Activated CD8-positive, alpha-beta memory T cell treated with anti-CD3 and anti-CD28 coated beads, Interleukin-2, amount 10 ng/mL, durations not matched to agents 7 days and 5 days (primary cell): Measurements from ENCODE around the gene TRAPPC10. TPM values are rescaled to one million over a fixed set of nuclear protein-coding genes. Genes with fewer than 3 reads are reported as not detected.

ENCODE experiments used
- ATAC-seq: fragments of 150-1000 bp; cut with Tn5 transposase; one replicate; pipeline ENCODE4 v1.10.0; 2021; ENCODE audit warnings: moderate library complexity
- CTCF ChIA-PET: fragments of 350-600 bp; sonication (Branson Sonifier 250); formaldehyde crosslinking; loops from one replicate; lab custom pipeline; 2021; ENCODE audit warnings: antibody characterized with exemption; lab: Charles Lee
- DNase-seq: peaks from one replicate; pipeline ENCODE4 v3.0.0-alpha.2; 2020
- H3K27ac Mint-ChIP-seq: one replicate; pipeline ENCODE4 v1.8.0; 2021; ENCODE audit warnings: mild to moderate bottlenecking, mixed read lengths
- H3K27me3 Mint-ChIP-seq: one replicate; pipeline ENCODE4 v1.8.0; 2021; ENCODE audit warnings: mixed read lengths
- H3K36me3 Mint-ChIP-seq: one replicate; pipeline ENCODE4 v1.8.0; 2021; ENCODE audit warnings: mild to moderate bottlenecking, mixed read lengths
- H3K4me1 Mint-ChIP-seq: one replicate; pipeline ENCODE4 v1.8.0; 2021; ENCODE audit warnings: mixed read lengths
- H3K4me3 Mint-ChIP-seq: one replicate; pipeline ENCODE4 v1.8.0; 2021; ENCODE audit warnings: mild to moderate bottlenecking, moderate library complexity, mixed read lengths
- H3K9me3 Mint-ChIP-seq: one replicate; pipeline ENCODE4 v1.8.0; 2022; ENCODE audit warnings: low read depth, mixed read lengths
- total RNA-seq, 2 experiments: library from RNA; stranded (reverse); gene quantifications; one replicate each; pipeline ENCODE4 v1.2.3, GENCODE V29; 2021

Gene TRAPPC10
- total RNA-seq, 2 experiments from 2014 or later = 71.5 to 71.7 TPM

- no peaks in the 10 kb centered on the region for H3K27me3 Mint-ChIP-seq
- peaks cover 19% of the 10 kb centered on the region for H3K4me1 Mint-ChIP-seq
- no peak overlapping the region for H3K27ac Mint-ChIP-seq
- peaks cover 37% of the 10 kb centered on the region for H3K36me3 Mint-ChIP-seq
- no peak overlapping the region for H3K4me3 Mint-ChIP-seq
- no peaks in the 10 kb centered on the region for H3K9me3 Mint-ChIP-seq
- DNase-seq (no peak), ATAC-seq (no peak)
- CTCF ChIA-PET = interaction anchor here (0.8 to 1.1 kb wide), 2 partner anchors 10 to 55 kb away, joined by 3 to 5 read pairs; no protein-coding TSS in a partner anchor
These were observed 59.4 kb downstream of the TRAPPC10 start for GRCh38 chr21:44071359-44072104.

- ATAC-seq (no peak), DNase-seq (no peak)
- Mint-ChIP-seq H3K27me3 (no peaks in the 10 kb centered on the region), H3K36me3 (peaks cover 39% of the 10 kb centered on the region), H3K9me3 (no peaks in the 10 kb centered on the region), H3K27ac (no peak overlapping the region), H3K4me3 (no peak overlapping the region), H3K4me1 (peaks cover 17% of the 10 kb centered on the region)
- CTCF ChIA-PET = interaction anchor here (0.8 kb wide), 1 partner anchor 55 kb away, joined by 3 read pairs; no protein-coding TSS in a partner anchor
These were observed 60.0 kb downstream of the TRAPPC10 start for GRCh38 chr21:44072111-44072510.

DNA sequence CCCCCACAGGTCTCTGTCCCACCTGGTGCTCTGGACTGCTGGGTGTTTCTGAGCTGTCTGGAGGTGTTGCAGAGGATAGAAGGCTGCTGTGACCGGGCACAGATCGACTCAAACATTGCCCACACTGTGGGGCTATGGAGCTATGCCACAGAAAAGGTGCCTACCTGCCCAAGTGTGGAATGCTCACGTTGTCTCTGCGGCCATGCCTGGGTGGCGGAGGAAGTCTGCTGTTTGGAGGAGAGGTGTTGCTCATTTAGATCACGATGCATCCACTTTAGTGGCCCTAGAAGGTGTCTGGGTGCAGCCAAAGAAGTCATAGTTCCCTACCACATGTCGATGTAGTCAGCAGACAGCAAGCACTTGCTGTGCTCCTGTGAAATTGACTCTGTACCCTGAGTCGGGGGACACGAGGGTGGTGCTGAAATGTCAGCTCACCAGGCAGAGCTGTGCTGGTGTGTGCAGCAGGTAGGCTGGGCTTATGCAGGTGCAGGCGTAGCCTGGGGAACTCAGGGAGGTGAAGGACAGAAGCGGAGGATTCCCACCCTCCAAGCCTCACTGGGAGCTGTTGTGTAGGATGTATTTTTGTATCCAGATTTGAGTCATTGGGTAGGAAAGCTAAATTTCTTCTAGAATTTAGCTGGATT is 62.3 kb downstream of the TRAPPC10 start:
- Mint-ChIP-seq H3K36me3 (peaks cover 43% of the 10 kb centered on the region), H3K9me3 (no peaks in the 10 kb centered on the region), H3K4me1 (peaks cover 33% of the 10 kb centered on the region), H3K4me3 (no peak overlapping the region), H3K27ac (peak overlapping the region; percentile 28), H3K27me3 (no peaks in the 10 kb centered on the region)
- ATAC-seq = no peak
- CTCF ChIA-PET = interaction anchor here (1.0 to 2.2 kb wide), 2 partner anchors 10 kb away, joined by 3 to 16 read pairs; no protein-coding TSS in a partner anchor
- DNase-seq = no peak

- Mint-ChIP-seq H3K4me1 (peaks cover 41% of the 10 kb centered on the region), H3K9me3 (no peaks in the 10 kb centered on the region), H3K4me3 (no peak overlapping the region), H3K27me3 (no peaks in the 10 kb centered on the region), H3K36me3 (peaks cover 49% of the 10 kb centered on the region), H3K27ac (peak overlapping the region; percentile 42)
- CTCF ChIA-PET = interaction anchor here (0.7 to 1.3 kb wide), 2 partner anchors 8 to 63 kb away, joined by 3 to 4 read pairs; no protein-coding TSS in a partner anchor
- DNase-seq = no peak
- ATAC-seq = no peak
These were observed 64.2 kb downstream of the TRAPPC10 start for GRCh38 chr21:44076316-44076715.

DNA sequence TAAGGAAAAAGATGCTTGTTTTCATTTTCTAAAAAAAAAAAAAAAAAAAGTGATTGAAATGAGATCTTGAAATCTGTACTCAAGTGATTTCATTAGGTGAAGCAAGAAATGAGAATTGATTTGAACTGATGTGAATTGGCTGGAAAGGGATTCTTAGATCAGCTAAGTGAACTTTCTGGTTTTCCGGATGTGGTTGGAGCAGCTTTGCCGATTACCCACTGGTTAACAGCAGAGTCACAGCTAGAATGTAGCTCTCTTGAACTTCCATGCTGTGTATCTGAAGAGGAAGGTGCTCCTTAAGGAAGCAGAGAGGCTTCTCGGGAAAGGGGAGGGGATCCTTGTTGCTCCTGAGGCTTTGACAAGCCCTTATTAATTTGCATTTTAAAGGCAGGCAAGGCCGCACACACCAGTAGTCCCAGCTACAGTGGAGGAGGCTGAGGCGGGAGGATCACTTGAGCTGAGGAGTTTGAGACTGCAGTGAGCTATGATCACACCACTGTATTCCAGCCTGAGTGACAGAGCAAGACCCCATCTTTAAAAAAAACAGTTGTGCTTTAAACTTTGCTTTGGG is 66.4 kb downstream of the TRAPPC10 start:
- CTCF ChIA-PET = interaction anchor here (0.6 to 1.4 kb wide), 6 partner anchors 11 to 219 kb away, joined by 3 to 5 read pairs (median 4); no protein-coding TSS in a partner anchor
- peaks cover 63% of the 10 kb centered on the region for H3K4me1 Mint-ChIP-seq
- H3K4me3 Mint-ChIP-seq = peak overlapping the region; percentile 16
- ATAC-seq (peak; percentile 22), DNase-seq (no peak)
- H3K9me3 Mint-ChIP-seq = no peaks in the 10 kb centered on the region
- H3K36me3 Mint-ChIP-seq = peaks cover 65% of the 10 kb centered on the region
- no peaks in the 10 kb centered on the region for H3K27me3 Mint-ChIP-seq
- H3K27ac Mint-ChIP-seq = peak overlapping the region; percentile 83

DNA sequence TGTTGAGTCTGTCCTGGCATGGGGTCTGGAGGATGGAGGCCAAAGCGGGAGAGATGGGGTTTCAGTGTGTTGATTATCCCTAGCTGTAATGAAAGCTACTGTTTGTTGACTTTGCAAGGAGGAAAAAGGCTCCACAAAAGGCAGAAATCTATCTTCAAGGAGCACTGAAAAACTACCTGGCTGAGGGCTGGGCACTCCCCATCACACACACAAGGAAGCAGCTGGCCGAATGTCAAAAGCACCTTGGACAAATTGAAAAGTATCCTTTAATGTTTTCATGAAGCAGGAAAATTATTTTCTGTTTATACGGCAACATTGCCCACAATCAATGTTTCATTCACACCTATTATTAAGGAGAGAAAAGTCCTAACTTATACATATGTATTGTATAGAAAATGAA is 67.3 kb downstream of the TRAPPC10 start:
- H3K9me3 Mint-ChIP-seq = no peaks in the 10 kb centered on the region
- H3K36me3 Mint-ChIP-seq = peaks cover 63% of the 10 kb centered on the region
- peak overlapping the region; percentile 83 for H3K27ac Mint-ChIP-seq
- no peaks in the 10 kb centered on the region for H3K27me3 Mint-ChIP-seq
- CTCF ChIA-PET = interaction anchor here (1.1 kb wide), 1 partner anchor 13 kb away, joined by 3 read pairs; no protein-coding TSS in a partner anchor
- DNase-seq (no peak), ATAC-seq (no peak)
- H3K4me1 Mint-ChIP-seq = peaks cover 66% of the 10 kb centered on the region
- no peak overlapping the region for H3K4me3 Mint-ChIP-seq

- H3K4me1 Mint-ChIP-seq = peaks cover 68% of the 10 kb centered on the region
- H3K36me3 Mint-ChIP-seq = peaks cover 66% of the 10 kb centered on the region
- DNase-seq (no peak), ATAC-seq (no peak)
- CTCF ChIA-PET = interaction anchor here (1.1 kb wide), 1 partner anchor 13 kb away, joined by 3 read pairs; no protein-coding TSS in a partner anchor
- H3K9me3 Mint-ChIP-seq = no peaks in the 10 kb centered on the region
- H3K4me3 Mint-ChIP-seq = no peak overlapping the region
- H3K27me3 Mint-ChIP-seq = no peaks in the 10 kb centered on the region
- peak overlapping the region; percentile 66 for H3K27ac Mint-ChIP-seq
These were observed 67.7 kb downstream of the TRAPPC10 start for GRCh38 chr21:44079846-44080245.

DNA sequence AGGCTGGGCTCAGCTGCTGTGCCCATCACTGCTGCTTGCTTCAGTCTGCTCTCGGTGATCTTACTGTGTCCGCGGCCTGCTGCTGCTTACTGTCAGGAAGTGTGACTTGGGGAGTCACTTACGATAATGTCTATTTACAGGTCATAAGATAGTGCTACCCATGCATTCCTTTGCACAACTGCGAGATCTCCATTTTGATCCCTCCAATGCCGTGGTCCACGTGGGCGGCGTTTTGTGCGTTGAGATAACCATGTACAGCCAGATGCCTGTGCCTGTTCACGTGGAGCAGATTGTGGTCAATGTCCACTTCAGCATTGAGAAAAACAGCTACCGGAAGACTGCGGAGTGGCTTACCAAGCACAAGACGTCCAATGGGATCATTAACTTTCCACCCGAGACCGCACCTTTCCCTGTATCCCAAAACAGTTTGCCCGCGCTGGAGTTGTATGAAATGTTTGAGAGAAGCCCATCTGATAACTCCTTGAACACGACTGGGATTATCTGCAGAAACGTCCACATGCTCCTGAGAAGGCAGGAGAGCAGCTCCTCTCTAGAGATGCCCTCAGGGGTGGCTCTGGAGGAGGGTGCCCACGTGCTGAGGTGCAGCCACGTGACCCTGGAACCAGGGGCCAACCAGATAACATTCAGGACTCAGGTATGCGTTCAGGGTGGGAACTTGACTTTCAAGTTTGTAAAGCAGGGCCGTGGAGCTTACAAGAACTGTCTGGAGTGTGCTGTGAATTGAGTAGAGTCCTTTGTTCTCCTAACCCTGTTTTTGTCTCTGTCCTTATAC is 70.7 kb downstream of the TRAPPC10 start:
- Mint-ChIP-seq H3K4me3 (peak overlapping the region; percentile 74), H3K27ac (peak overlapping the region; percentile 97), H3K9me3 (no peaks in the 10 kb centered on the region), H3K4me1 (peaks cover 86% of the 10 kb centered on the region), H3K27me3 (no peaks in the 10 kb centered on the region), H3K36me3 (peaks cover 71% of the 10 kb centered on the region)
- ATAC-seq (no peak), DNase-seq (no peak)
- CTCF ChIA-PET = interaction anchor here (0.5 to 3.6 kb wide), 13 partner anchors 9 to 759 kb away, joined by 3 to 19 read pairs (median 4); partner anchors contain the start of gene TRAPPC10

DNA sequence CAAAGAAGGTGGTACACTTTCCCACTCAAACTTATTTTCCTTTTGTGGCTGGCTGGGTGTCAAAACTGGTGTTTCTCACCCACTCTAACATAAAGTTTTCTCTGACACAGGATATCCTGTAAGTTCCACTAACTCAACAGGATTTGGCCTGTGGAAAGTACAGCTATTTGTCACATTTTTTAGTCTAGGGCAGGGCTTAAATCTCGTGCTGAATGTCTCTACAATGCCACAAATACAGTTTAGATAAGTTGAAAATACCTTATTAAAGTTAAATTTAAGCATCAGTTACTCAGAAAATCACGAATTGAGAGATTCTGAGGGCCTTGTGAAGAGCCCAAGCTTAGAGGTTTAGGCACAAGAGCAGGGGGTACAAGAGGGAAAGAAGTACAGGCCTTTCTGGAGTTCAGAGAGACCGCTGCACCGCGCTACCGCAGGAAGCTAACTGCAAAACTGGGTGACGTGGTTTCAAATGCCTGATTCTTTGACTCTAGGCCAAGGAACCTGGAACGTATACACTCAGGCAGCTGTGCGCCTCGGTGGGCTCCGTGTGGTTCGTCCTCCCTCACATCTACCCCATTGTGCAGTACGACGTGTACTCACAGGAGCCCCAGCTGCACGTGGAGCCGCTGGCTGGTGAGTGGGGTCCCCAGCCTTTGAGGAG is 71.7 kb downstream of the TRAPPC10 start:
- ATAC-seq (peak; percentile 82), DNase-seq (peak; percentile 89)
- peak overlapping the region; percentile 74 for H3K4me3 Mint-ChIP-seq
- H3K27ac Mint-ChIP-seq = peak overlapping the region; percentile 97
- no peaks in the 10 kb centered on the region for H3K27me3 Mint-ChIP-seq
- H3K9me3 Mint-ChIP-seq = no peaks in the 10 kb centered on the region
- peaks cover 73% of the 10 kb centered on the region for H3K36me3 Mint-ChIP-seq
- CTCF ChIA-PET = interaction anchor here (0.5 to 3.6 kb wide), 15 partner anchors 10 to 273 kb away, joined by 3 to 19 read pairs (median 4); partner anchors contain the start of gene TRAPPC10
- peaks cover 87% of the 10 kb centered on the region for H3K4me1 Mint-ChIP-seq

DNA sequence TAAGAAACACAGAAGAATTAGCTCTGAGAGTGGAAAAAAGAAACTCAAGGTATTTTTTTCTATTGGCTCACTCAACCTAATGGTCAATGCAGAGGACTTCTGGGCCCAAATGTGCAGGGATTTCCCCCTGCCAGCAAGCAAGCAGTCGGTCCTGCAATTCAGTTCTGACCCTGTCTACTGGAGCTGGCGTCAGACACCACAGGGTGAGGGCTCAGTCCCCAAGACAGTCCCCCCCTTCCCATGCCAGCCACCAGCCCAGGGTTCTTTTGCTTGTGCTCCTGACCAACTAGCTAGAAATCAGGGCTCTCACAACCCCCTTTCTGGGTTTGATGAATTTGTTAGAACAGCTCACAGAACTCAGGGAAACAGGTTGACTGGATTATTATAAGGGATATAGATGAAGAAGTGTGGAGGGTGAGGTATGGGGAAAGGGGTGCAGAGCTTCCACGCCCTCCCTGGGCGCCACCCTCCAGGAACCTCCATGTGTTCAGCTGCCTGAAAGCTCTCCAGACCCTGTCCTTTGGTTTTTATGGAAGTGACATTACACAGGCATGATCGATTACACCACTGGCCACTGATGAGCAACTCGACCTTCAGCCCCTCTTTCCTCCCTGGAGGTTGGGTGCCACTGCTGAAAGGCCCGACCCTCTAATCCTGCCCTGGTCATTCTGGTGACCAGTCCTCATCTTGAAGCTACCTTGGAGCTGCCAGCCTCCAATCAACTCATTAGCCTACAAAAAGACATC is 72.6 kb downstream of the TRAPPC10 start:
- no peaks in the 10 kb centered on the region for H3K9me3 Mint-ChIP-seq
- no peaks in the 10 kb centered on the region for H3K27me3 Mint-ChIP-seq
- CTCF ChIA-PET = interaction anchor here (0.8 to 3.6 kb wide), 13 partner anchors 9 to 274 kb away, joined by 3 to 19 read pairs (median 6); partner anchors contain the start of gene TRAPPC10
- peaks cover 90% of the 10 kb centered on the region for H3K4me1 Mint-ChIP-seq
- no peak for ATAC-seq
- peaks cover 76% of the 10 kb centered on the region for H3K36me3 Mint-ChIP-seq
- peak overlapping the region; percentile 74 for H3K4me3 Mint-ChIP-seq
- peak overlapping the region; percentile 97 for H3K27ac Mint-ChIP-seq
- peak; percentile 42 for DNase-seq

DNA sequence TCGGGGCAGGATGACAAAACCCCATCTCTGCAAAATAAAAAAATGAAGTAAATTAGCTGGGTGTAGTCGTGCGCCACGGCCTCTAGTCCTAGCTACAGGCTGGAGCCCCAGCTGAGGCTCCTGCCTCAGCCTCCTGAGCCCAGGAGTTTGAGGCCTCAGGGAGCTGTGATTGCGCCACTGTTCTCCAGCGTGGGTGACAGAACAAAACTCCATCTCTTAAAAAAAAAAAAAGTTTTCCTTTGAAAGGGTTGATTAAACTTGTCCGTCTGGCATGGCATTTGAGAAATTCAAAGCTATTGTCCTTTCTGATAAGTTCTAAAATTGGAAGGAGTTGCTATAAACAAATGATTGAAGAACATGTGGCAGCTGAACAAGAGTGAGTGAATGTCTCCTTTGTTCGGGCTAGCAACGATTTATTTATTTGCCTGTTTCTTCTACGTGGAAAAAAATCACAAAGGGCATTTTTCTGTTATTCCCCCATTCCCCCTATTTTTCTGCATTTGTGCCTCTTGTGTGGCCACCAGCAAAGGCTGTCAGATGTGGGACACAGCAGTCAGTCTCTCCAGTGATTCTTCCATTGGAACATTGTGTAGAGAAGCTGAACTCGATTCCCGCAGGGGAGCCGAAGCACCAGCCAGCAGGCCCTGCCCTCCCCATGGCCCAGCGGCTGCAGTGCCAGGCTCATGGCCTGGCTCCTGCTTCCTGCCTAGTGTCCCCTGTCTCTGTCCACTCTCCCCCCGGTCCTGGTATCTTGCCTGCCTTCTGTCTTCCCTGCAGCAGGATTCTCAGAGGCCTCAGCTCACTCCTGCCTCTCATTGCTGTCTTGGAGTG is 73.6 kb downstream of the TRAPPC10 start:
- Mint-ChIP-seq H3K27ac (peak overlapping the region; percentile 97), H3K9me3 (no peaks in the 10 kb centered on the region), H3K27me3 (no peaks in the 10 kb centered on the region), H3K4me3 (peak overlapping the region; percentile 74), H3K36me3 (peaks cover 80% of the 10 kb centered on the region), H3K4me1 (peaks cover 96% of the 10 kb centered on the region)
- CTCF ChIA-PET = interaction anchor here (1.1 to 3.6 kb wide), 6 partner anchors 8 to 212 kb away, joined by 3 to 19 read pairs (median 11); partner anchors contain the start of gene TRAPPC10
- ATAC-seq (no peak), DNase-seq (peak; percentile 38)
